Trophoblast cell (in vitro differentiated cells and primary cell): Measurements from ENCODE around the gene CDKAL1.
"Not testable (repeated sequence)": the region's sequence is repeated elsewhere in the genome, so short reads cannot be mapped to it uniquely, and the experiment has no call there.

ENCODE experiments used
- DNase-seq, 2 donors: peaks; one replicate each; pipeline ENCODE4 v3.0.0-alpha.2; 2016
- H2AFZ ChIP-seq: 2 replicates; pipeline ENCODE4 v1.6.1; 2013; ENCODE audit warnings: low read length, moderate library complexity, mild to moderate bottlenecking; ENCODE audit not compliant: insufficient read depth, poor library complexity
- H2AK5ac ChIP-seq: 2 replicates; pipeline ENCODE4 v1.6.1; 2013; ENCODE audit warnings: mild to moderate bottlenecking, low read length
- H2BK120ac ChIP-seq: 2 replicates; pipeline ENCODE4 v1.6.1; 2013; ENCODE audit warnings: low read length, mild to moderate bottlenecking, moderate library complexity; ENCODE audit not compliant: insufficient read depth, poor library complexity
- H2BK12ac ChIP-seq: 2 replicates; pipeline ENCODE4 v1.6.1; 2013; ENCODE audit warnings: mild to moderate bottlenecking, low read length, moderate library complexity
- H2BK5ac ChIP-seq: 2 replicates; pipeline ENCODE4 v1.6.1; 2013; ENCODE audit warnings: low read length, low read depth, moderate library complexity, mild to moderate bottlenecking; ENCODE audit not compliant: poor library complexity
- H3K14ac ChIP-seq: 2 replicates; pipeline ENCODE4 v1.6.1; 2013; ENCODE audit warnings: mild to moderate bottlenecking, low read length
- H3K18ac ChIP-seq: 2 replicates; pipeline ENCODE4 v1.6.1; 2013; ENCODE audit warnings: mild to moderate bottlenecking, low read length
- H3K23ac ChIP-seq: 2 replicates; pipeline ENCODE4 v1.6.1; 2013; ENCODE audit warnings: low read length
- H3K27ac ChIP-seq: 2 replicates; pipeline ENCODE4 v1.5.1; 2013; ENCODE audit warnings: low read depth, mild to moderate bottlenecking, inconsistent platforms, low read length, moderate library complexity
- H3K27me3 ChIP-seq: 2 replicates; pipeline ENCODE4 v1.6.1; 2013; ENCODE audit warnings: inconsistent platforms, mild to moderate bottlenecking, low read length, moderate library complexity; ENCODE audit not compliant: insufficient read depth
- H3K36me3 ChIP-seq, 2 experiments: 1 replicate in 1 of 2; 2 replicates in 1 of 2; pipeline ENCODE4 v1.6.1; 2013; ENCODE audit warnings: low read length in 2 of 2, mild to moderate bottlenecking in 2 of 2, moderate library complexity in 1 of 2; ENCODE audit not compliant: insufficient read depth in 2 of 2, control insufficient read depth in 1 of 2
- H3K4ac ChIP-seq: 2 replicates; pipeline ENCODE4 v1.6.1; 2013; ENCODE audit warnings: low read depth, mild to moderate bottlenecking, low read length, moderate library complexity
- H3K4me1 ChIP-seq, 2 experiments: 1 replicate in 1 of 2; 2 replicates in 1 of 2; pipeline ENCODE4 v1.6.1; 2013; ENCODE audit warnings: low read length in 2 of 2, mild to moderate bottlenecking in 2 of 2, moderate library complexity in 1 of 2; ENCODE audit not compliant: insufficient read depth in 2 of 2, control insufficient read depth in 1 of 2
- H3K4me2 ChIP-seq: 2 replicates; pipeline ENCODE4 v1.6.1; 2013; ENCODE audit warnings: inconsistent platforms, mild to moderate bottlenecking, low read length, moderate library complexity
- H3K4me3 ChIP-seq: 2 replicates; pipeline ENCODE4 v1.5.1; 2013; ENCODE audit warnings: mild to moderate bottlenecking, low read depth, low read length, inconsistent platforms
- H3K79me1 ChIP-seq: one replicate; pipeline ENCODE4 v1.6.1; 2013; ENCODE audit warnings: low read length
- H3K79me2 ChIP-seq: 2 replicates; pipeline ENCODE4 v1.6.1; 2013; ENCODE audit warnings: low read length, mild to moderate bottlenecking; ENCODE audit not compliant: control insufficient read depth, insufficient read depth, poor library complexity
- H3K9ac ChIP-seq: 2 replicates; pipeline ENCODE4 v1.6.1; 2013; ENCODE audit warnings: mild to moderate bottlenecking, low read length
- H3K9me3 ChIP-seq: 2 replicates; pipeline ENCODE4 v1.6.1; 2013; ENCODE audit warnings: low read depth, mild to moderate bottlenecking, control low read depth, inconsistent platforms, low read length; ENCODE audit not compliant: insufficient read depth
- H4K12ac ChIP-seq: 2 replicates; pipeline ENCODE4 v1.6.1; 2013; ENCODE audit warnings: low read depth, mild to moderate bottlenecking, low read length, moderate library complexity
- H4K8ac ChIP-seq: 2 replicates; pipeline ENCODE4 v1.6.1; 2013; ENCODE audit warnings: low read depth, mild to moderate bottlenecking, low read length, moderate library complexity
- H4K91ac ChIP-seq: one replicate; pipeline ENCODE4 v1.6.1; 2013; ENCODE audit warnings: low read depth, mild to moderate bottlenecking, low read length, moderate library complexity
- WGBS: extraction: QIAGEN DNeasy Blood & Tissue Kit; methylation state at CpG from one replicate; pipeline ENCODE4 v1.1.7; 2013; ENCODE audit warnings: missing lambda C conversion rate; ENCODE audit not compliant: insufficient read length, insufficient coverage; ENCODE audit errors: extremely low coverage; 5-methylcytosine and 5-hydroxymethylcytosine counted together

The CDKAL1 gene

DNA sequence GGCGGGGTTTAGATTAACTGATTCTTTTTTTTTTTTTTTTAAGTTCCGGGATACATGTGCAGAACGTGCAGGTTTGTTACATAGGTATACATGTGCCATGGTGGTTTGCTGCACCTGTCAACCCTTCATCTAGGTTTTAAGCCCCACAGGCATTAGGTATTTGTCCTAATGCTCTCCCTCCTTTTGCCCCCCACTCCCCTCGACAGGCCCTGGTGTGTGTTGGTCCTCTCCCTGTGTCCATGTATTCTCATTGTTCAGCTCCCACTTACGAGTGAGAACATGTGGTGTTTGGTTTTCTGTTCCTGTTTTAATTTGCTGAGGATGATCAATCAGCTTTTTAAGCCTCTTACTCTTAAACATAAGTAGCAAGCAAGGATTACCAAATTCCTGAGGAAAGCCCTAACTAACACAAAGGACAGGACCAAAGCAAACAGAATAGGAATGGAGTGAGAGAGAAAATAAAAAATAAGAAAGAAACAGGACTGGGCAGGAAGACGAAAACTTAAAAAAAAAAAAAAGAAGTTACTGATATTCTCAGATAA, 558.0 kb downstream of the CDKAL1 start:
- not testable (repeated sequence) for H3K27ac ChIP-seq, H3K27me3 ChIP-seq, H3K79me2 ChIP-seq, H3K23ac ChIP-seq, H3K9me3 ChIP-seq, H2BK5ac ChIP-seq, H3K18ac ChIP-seq, H4K91ac ChIP-seq, H3K4me1 ChIP-seq, H3K4me2 ChIP-seq, DNase-seq, H3K9ac ChIP-seq, H3K4me3 ChIP-seq, H3K79me1 ChIP-seq, H4K8ac ChIP-seq, H3K4ac ChIP-seq, H2AFZ ChIP-seq, H4K12ac ChIP-seq, H2BK120ac ChIP-seq, H2BK12ac ChIP-seq, H2AK5ac ChIP-seq, H3K14ac ChIP-seq, H3K36me3 ChIP-seq
- WGBS = no CpG with 5 or more reads among the region's 6 CpGs

DNA sequence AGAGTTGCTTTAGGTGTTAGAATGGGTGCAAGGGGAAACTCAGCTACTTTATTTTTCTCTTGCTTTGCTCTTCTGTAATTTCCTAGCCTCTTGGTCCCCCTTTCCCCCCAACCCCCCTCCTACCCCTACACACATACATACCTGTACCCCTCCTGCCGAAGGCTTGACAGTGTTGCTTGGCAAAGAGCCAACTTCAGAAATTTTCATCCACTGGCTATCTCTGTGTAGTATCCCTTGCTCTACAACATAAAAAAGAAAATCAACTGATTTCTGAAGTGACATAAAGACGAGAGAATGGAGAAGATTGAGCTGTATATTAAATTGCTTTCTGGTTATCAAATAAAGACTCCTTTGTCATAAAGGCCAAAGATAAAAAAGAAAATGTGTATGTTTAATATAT, 561.2 kb downstream of the CDKAL1 start:
- Histone ChIP-seq H2AK5ac (no peak overlapping the region), H4K8ac (no peak overlapping the region), H3K79me1 (no peaks in the 10 kb centered on the region), H3K9me3 (no peaks in the 10 kb centered on the region), H3K14ac (no peak overlapping the region), H3K23ac (no peak overlapping the region), H2BK12ac (no peak overlapping the region), H2BK5ac (no peak overlapping the region), H2BK120ac (no peak overlapping the region), H2AFZ (no peak overlapping the region), H3K27ac (no peak overlapping the region), H3K4me3 (no peak overlapping the region), H3K4me2 (no peak overlapping the region), H3K4me1 (peaks cover 0 to 7% of the 10 kb centered on the region in 2 experiments), H3K36me3 (no peaks in the 10 kb centered on the region), H3K4ac (no peak overlapping the region), H3K27me3 (no peaks in the 10 kb centered on the region), H4K91ac (no peak overlapping the region), H3K18ac (no peak overlapping the region), H3K79me2 (no peaks in the 10 kb centered on the region), H3K9ac (no peak overlapping the region), H4K12ac (no peak overlapping the region)
- WGBS = no CpG with 5 or more reads among the region's 2 CpGs
- no peak for DNase-seq

- no peak overlapping the region for H3K4ac ChIP-seq
- no peak overlapping the region for H2BK5ac ChIP-seq
- no peaks in the 10 kb centered on the region for H3K27me3 ChIP-seq
- no peaks in the 10 kb centered on the region for H3K36me3 ChIP-seq
- peaks cover 4 to 14% of the 10 kb centered on the region in 2 experiments for H3K4me1 ChIP-seq
- H3K4me3 ChIP-seq = no peak overlapping the region
- H4K8ac ChIP-seq = no peak overlapping the region
- no peak overlapping the region for H3K18ac ChIP-seq
- DNase-seq = no peak
- no peaks in the 10 kb centered on the region for H3K9me3 ChIP-seq
- H4K91ac ChIP-seq = no peak overlapping the region
- no peak overlapping the region for H2AK5ac ChIP-seq
- H2BK12ac ChIP-seq = no peak overlapping the region
- H3K27ac ChIP-seq = no peak overlapping the region
- no peak overlapping the region for H2BK120ac ChIP-seq
- H3K23ac ChIP-seq = no peak overlapping the region
- no peak overlapping the region for H3K4me2 ChIP-seq
- no peak overlapping the region for H2AFZ ChIP-seq
- no peak overlapping the region for H3K14ac ChIP-seq
- no peak overlapping the region for H3K9ac ChIP-seq
- peaks cover 3% of the 10 kb centered on the region for H3K79me1 ChIP-seq
- no CpG with 5 or more reads among the region's 4 CpGs for whole genome bisulfite sequencing
- no peak overlapping the region for H4K12ac ChIP-seq
- H3K79me2 ChIP-seq = peaks cover 3% of the 10 kb centered on the region
These were observed 563.9 kb downstream of the CDKAL1 start for GRCh38 chr6:21098134-21098533.

GRCh38 chr6:21098744-21099143, 564.5 kb downstream of the CDKAL1 start:
- Histone ChIP-seq H3K14ac (no peak overlapping the region), H2BK5ac (no peak overlapping the region)

More at GRCh38 chr6:21098744-21099143, 564.5 kb downstream of the CDKAL1 start:
- peaks cover 3% of the 10 kb centered on the region for H3K79me1 ChIP-seq
- H3K79me2 ChIP-seq = peaks cover 3% of the 10 kb centered on the region
- no peak overlapping the region for H4K12ac ChIP-seq
- no peak overlapping the region for H3K23ac ChIP-seq
- H3K4me1 ChIP-seq = peaks cover 4 to 14% of the 10 kb centered on the region in 2 experiments
- H2BK120ac ChIP-seq = no peak overlapping the region
- H3K18ac ChIP-seq = no peak overlapping the region
- no peak overlapping the region for H3K4me2 ChIP-seq
- no peaks in the 10 kb centered on the region for H3K9me3 ChIP-seq
- no peak overlapping the region for H4K91ac ChIP-seq
- no CpG with 5 or more reads among the region's 1 CpG for WGBS
- H3K36me3 ChIP-seq = no peaks in the 10 kb centered on the region
- no peaks in the 10 kb centered on the region for H3K27me3 ChIP-seq
- DNase-seq = no peak
- H3K4me3 ChIP-seq = no peak overlapping the region
- H4K8ac ChIP-seq = no peak overlapping the region
- no peak overlapping the region for H2BK12ac ChIP-seq
- H3K9ac ChIP-seq = no peak overlapping the region
- H3K27ac ChIP-seq = no peak overlapping the region
- no peak overlapping the region for H2AK5ac ChIP-seq
- no peak overlapping the region for H3K4ac ChIP-seq
- no peak overlapping the region for H2AFZ ChIP-seq
